A549 treated with dexamethasone at 1 μM for 4 hours (cell line): ENCODE data around the gene RNU2-1. TPM values are rescaled to one million over a fixed set of nuclear protein-coding genes. Genes with fewer than 3 reads are reported as not detected.

Experiments
- total RNA-seq: library from RNA; stranded (reverse); fragments of 200-300 nt; extraction: Qiagen RNA extraction; gene quantifications from 5 replicates; pipeline ENCODE4 v1.2.3, GENCODE V29; 2022

Gene RNU2-1
- not detected in 5 replicates for total RNA-seq

DNA sequence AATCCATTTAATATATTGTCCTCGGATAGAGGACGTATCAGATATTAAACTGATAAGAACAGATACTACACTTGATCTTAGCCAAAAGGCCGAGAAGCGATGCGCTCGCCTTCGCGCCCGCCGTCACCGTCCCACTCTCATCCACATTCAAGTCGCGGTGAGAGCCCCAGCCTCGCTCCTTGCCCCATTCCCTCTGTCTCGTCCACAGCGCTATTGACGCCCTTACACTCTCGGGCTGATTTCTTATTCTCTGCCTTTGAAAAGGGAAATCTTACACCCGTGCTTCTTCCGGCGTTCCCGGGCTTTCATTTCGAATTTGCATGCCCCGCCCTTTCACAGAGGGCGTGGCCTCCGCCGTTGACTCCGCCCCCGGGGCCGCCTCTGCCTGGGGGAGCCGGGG lies at the start of gene RNU2-1:
Gene RNU2-1, minus strand, starts transcription at position 101 of the 400 bp plus-strand sequence.

DNA sequence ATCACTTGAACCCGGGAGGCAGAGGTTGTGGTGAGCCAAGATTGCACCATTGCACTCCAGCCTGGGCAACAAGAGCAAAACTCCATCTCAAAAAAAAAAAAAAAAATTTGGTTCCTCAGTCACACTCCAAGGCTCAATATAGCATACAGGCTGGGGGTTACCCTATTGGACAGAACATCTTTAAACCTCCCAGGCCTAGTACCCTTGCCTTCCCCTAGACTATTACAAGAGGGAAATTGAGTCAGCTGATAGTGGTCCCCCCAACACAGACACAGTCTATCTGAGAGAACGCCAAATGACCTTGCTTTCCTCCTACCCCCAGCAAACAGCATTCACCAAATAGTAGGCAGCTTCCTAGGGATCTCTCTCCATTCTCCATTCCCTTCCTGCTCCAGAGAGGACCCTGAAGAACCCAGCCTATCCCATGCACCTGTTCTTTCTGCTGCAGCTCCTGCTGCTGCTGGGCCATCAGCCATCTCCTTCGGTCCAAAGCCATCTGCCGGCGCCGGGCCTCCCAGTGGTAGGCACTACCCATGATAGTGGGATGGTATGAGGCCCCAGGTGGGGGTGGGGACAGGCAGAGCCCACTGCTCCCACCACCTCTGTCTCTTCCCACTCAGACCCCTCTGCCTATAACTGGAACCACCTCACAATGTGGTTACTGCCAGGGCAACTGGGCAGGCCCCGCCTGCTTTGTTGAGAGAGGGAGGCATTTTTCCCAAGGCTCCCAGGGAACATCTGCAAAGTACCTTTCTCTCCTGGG lies 5.6 kb downstream of the RNU2-1 start, which contains the start of gene CCDC200:
Gene CCDC200, minus strand, starts transcription at position 604 of the 763 bp plus-strand sequence. Its CDS starts 69 bp downstream, at position 535.

GRCh38 chr17:43211480-43212402 lies 22.0 kb downstream of the RNU2-1 start, which contains the start of gene TMEM106A:
Gene TMEM106A, plus strand, starts transcription at chr17:43211875. Its CDS starts 1,167 bp downstream, at chr17:43213042.

Other genes starting within 250 kb of the RNU2-1 start
- 2,696 to 3,813 TPM (median 2,782 TPM) in 5 replicates for gene RPL27, start 235.6 kb downstream of the RNU2-1 start, total RNA-seq
- gene IFI35, start 227.2 kb downstream of the RNU2-1 start, total RNA-seq = 16.3 to 18.6 TPM (median 17.6 TPM) in 5 replicates
- 208 to 244 TPM (median 229 TPM) in 5 replicates for gene VAT1, start 211.6 kb downstream of the RNU2-1 start, total RNA-seq
- gene RND2, start 208.7 kb downstream of the RNU2-1 start, total RNA-seq = 0.11 to 0.21 TPM (median 0.13 TPM) in 5 replicates
- gene BRCA1, start 108.6 kb downstream of the RNU2-1 start, total RNA-seq = 21.7 to 30.5 TPM (median 27.9 TPM) in 5 replicates
- 33.4 to 45.1 TPM (median 40.7 TPM) in 5 replicates for gene NBR1, start 62.8 kb downstream of the RNU2-1 start, total RNA-seq
- gene TMEM106A, start 22.1 kb downstream of the RNU2-1 start, total RNA-seq = 0.63 to 1.5 TPM (median 1.1 TPM) in 5 replicates
- 0.14 TPM in 1 of 5 replicates, not detected in the others for gene CCDC200, start 5.4 kb downstream of the RNU2-1 start, total RNA-seq
- 19.0 to 28.9 TPM (median 24.5 TPM) in 5 replicates for gene ARL4D, start 165.0 kb upstream of the RNU2-1 start, total RNA-seq
- gene DHX8, start 250.0 kb upstream of the RNU2-1 start, total RNA-seq = 37.1 to 48.1 TPM (median 44.7 TPM) in 5 replicates